Astrocyte of the cerebellum (primary cell): ENCODE results near the gene TTLL11.

Experiments used
- DNase-seq: peaks from one replicate; pipeline ENCODE4 v3.0.0-alpha.2; 2011; ENCODE audit warnings: low read depth
- H3K4me3 ChIP-seq: 2 replicates; pipeline ENCODE4 v1.5.1; 2011; ENCODE audit warnings: mild to moderate bottlenecking, low read depth, low read length, moderate library complexity
- CTCF ChIP-seq: IDR thresholded peaks from 2 replicates; pipeline ENCODE4 v1.5.1; 2012; ENCODE audit warnings: low read length, low read depth, moderate library complexity, mild to moderate bottlenecking; ENCODE audit errors: missing control alignments
- in situ Hi-C: cut with HindIII; loops from 2 replicates; pipeline ENCODE4 v1.10.0; 2017; ENCODE audit warnings: low sequenced_read_pairs

The TTLL11 gene

GRCh38 chr9:121822093-121823085 is 270.7 kb downstream of the TTLL11 start:
- H3K4me3 ChIP-seq, result no peak overlapping the region
- no peak for DNase-seq
- no peak for TF ChIP-seq CTCF
- in situ Hi-C loops, result no loop called here

- in situ Hi-C loops, result no loop called here
- H3K4me3 ChIP-seq, result no peak overlapping the region
- no peak for DNase-seq
- TF ChIP-seq CTCF, result no peak
Measured at GRCh38 chr9:121821326-121821725, 271.8 kb downstream of the TTLL11 start.

GRCh38 chr9:121820286-121821005 is 272.7 kb downstream of the TTLL11 start:
- no peak for DNase-seq
- no peak for TF ChIP-seq CTCF
- H3K4me3 ChIP-seq, result no peak overlapping the region
- in situ Hi-C loops, result no loop called here

GRCh38 chr9:121819428-121820231 is 273.5 kb downstream of the TTLL11 start:
- H3K4me3 ChIP-seq, result peak overlapping the region; percentile 1
- no peak for DNase-seq
- TF ChIP-seq CTCF, result no peak
- in situ Hi-C loops, result no loop called here

GRCh38 chr9:121818841-121819427 is 274.2 kb downstream of the TTLL11 start:
- DNase-seq, result no peak
- TF ChIP-seq CTCF, result no peak
- no peak overlapping the region for H3K4me3 ChIP-seq
- in situ Hi-C loops, result no loop called here
